ENCODE measurements around the gene BEND3. TPM values are rescaled to one million over a fixed set of nuclear protein-coding genes. Genes with fewer than 3 reads are reported as not detected.

Gene BEND3
- total and polyA plus RNA-seq, 9 of the 15 experiments (the other 6 are each of a cell fraction or from before 2014, with no cell fraction given), result 0.64 to 8.4 (median 3.3) TPM

DNA sequence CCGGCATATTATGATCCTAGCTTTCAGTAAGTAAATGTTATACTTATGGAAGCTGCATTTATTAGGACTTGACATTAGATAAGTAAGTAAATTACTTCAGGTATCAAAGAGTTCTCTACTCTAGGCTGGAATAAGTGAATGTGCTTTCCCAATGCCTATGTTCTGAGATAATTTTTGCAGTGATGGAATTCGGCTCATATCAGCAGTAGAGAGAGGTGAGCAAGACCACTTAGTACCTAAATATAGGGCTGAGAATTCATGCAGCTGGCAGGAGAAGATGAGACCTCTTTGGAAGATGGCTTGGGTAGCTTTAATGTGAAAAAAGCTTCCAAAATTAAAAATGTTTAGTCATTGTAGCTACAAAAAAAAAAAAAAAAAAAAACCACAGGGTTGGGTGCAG lies 13.3 kb upstream of the BEND3 start:
- Histone ChIP-seq H3K27ac (ENCODE audit: extremely low read depth, low read depth, low read length) (no peak overlapping the region), H3K36me3 (ENCODE audit: control insufficient read depth, insufficient read depth, low read length) (no peaks in the 10 kb centered on the region), H3K79me2 (ENCODE audit: control insufficient read depth, insufficient read depth, low read length) (no peaks in the 10 kb centered on the region), H2AFZ (ENCODE audit: low read depth, low read length) (no peak overlapping the region), H3K27me3 (ENCODE audit: control insufficient read depth in 2 of 2, insufficient read depth in 2 of 2, low read length in 2 of 2) (no peaks in the 10 kb centered on the region), H3K4me3 (no peak overlapping the region), H4K20me1 (replicated peaks; ENCODE audit: control insufficient read depth, insufficient read depth, low read length) (no peaks in the 10 kb centered on the region), H3K9me3 (replicated peaks; ENCODE audit: control insufficient read depth, insufficient read depth, low read depth, low read length) (no peaks in the 10 kb centered on the region), H3K4me2 (ENCODE audit: insufficient read depth, low read length) (no peak overlapping the region), H3K9ac (ENCODE audit: insufficient read depth in 1 of 2, low read depth in 2 of 2, low read length in 2 of 2) (no peak overlapping the region), H3K4me1 (replicated peaks in 1 of 2; ENCODE audit: control insufficient read depth in 2 of 2, insufficient read depth in 2 of 2, low read length in 2 of 2) (peaks cover 9 to 10% of the 10 kb centered on the region in 2 experiments; a peak in 4 of 5 replicates), H3K9me1 (ENCODE audit: control insufficient read depth, insufficient read depth, low read length) (no peaks in the 10 kb centered on the region)
- intact Hi-C loops (cut with micrococcal nuclease) (no loop called here), in situ Hi-C loops (cut with MboI) (no loop called here)
- FAIRE-seq, result no peak
- ChIA-PET POLR2A (no interaction called here), CTCF (ENCODE audit: low intra/inter-chr PET ratio) (no interaction called here)
- no peak for DNase-seq (ENCODE audit: extremely low read depth in 1 of 4, low spot score in 3 of 4)
- no peak for ATAC-seq
- no TSS peak for BruUV-seq (replicated peaks)
- TF ChIP-seq ZNF316 (IDR thresholded peaks at IDR 0.05) (0 out of 2 replicates have a peak, but pooled peaks have one; percentile 10), KLF10 (CRISPR knock-in tag; IDR thresholded peaks at IDR 0.05) (no peak)
- 54% methylated on average over 2 of the region's 2 CpGs for WGBS (ENCODE audit: insufficient coverage, low coverage, missing lambda C conversion rate)

DNA sequence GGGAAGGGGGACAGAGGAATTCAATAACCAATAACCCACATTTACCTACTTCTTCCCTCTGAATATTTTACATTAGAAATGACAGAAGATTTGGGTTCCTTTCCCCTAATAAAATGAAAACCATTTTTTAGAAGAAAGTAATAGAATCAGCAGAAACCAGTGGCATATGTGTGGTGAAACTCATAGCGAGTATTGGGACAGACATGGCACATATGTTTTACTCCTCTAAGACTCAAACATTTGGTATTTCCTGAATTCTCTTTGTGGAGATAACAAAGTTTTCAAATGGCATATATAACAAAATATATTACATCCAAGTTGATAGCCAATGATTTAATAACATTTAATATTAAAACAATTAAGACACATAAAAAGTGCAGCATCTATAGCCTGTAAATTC lies 12.9 kb upstream of the BEND3 start:
- Histone ChIP-seq H2AFZ (ENCODE audit: low read depth, low read length) (no peak overlapping the region), H3K4me3 (no peak overlapping the region), H3K36me3 (ENCODE audit: control insufficient read depth, insufficient read depth, low read length) (no peaks in the 10 kb centered on the region), H3K79me2 (ENCODE audit: control insufficient read depth, insufficient read depth, low read length) (no peaks in the 10 kb centered on the region), H4K20me1 (replicated peaks; ENCODE audit: control insufficient read depth, insufficient read depth, low read length) (no peaks in the 10 kb centered on the region), H3K4me2 (ENCODE audit: insufficient read depth, low read length) (no peak overlapping the region), H3K9ac (ENCODE audit: insufficient read depth in 1 of 2, low read depth in 2 of 2, low read length in 2 of 2) (no peak overlapping the region), H3K9me1 (ENCODE audit: control insufficient read depth, insufficient read depth, low read length) (no peaks in the 10 kb centered on the region), H3K27ac (ENCODE audit: extremely low read depth, low read depth, low read length) (no peak overlapping the region), H3K4me1 (replicated peaks in 1 of 2; ENCODE audit: control insufficient read depth in 2 of 2, insufficient read depth in 2 of 2, low read length in 2 of 2) (peaks cover 9 to 10% of the 10 kb centered on the region in 2 experiments; a peak in 4 of 5 replicates), H3K27me3 (ENCODE audit: control insufficient read depth in 2 of 2, insufficient read depth in 2 of 2, low read length in 2 of 2) (no peaks in the 10 kb centered on the region), H3K9me3 (replicated peaks; ENCODE audit: control insufficient read depth, insufficient read depth, low read depth, low read length) (no peaks in the 10 kb centered on the region)
- no peak for DNase-seq (ENCODE audit: extremely low read depth in 1 of 4, low spot score in 3 of 4)
- TF ChIP-seq NCOA6 (IDR thresholded peaks at IDR 0.05) (no peak), SRSF3 (IDR thresholded peaks at IDR 0.05; ENCODE audit: insufficient read depth, low read length) (no peak), JUN (IDR thresholded peaks at IDR 0.05; ENCODE audit: borderline replicate concordance, low read depth, low read length) (no peak), JUN (CRISPR knock-in tag; IDR thresholded peaks at IDR 0.05; ENCODE audit: borderline replicate concordance) (no peak), ZNF644 (tag; IDR thresholded peaks at IDR 0.05; ENCODE audit: low read depth) (no peak), NFE2L1 (tag; IDR thresholded peaks at IDR 0.05; ENCODE audit: borderline replicate concordance, low read depth) (no peak), COPS2 (conservative IDR thresholded peaks at IDR 0.05) (no peak), CBFA2T3 (IDR thresholded peaks at IDR 0.05) (no peak), MAZ (CRISPR knock-in tag; conservative IDR thresholded peaks at IDR 0.05 in 1 of 2, IDR thresholded peaks at IDR 0.05 in 1 of 2) (no peak), CBX2 (IDR thresholded peaks at IDR 0.05; ENCODE audit: insufficient read depth, low read length, poor library complexity, severe bottlenecking) (no peak), HDAC2 (IDR thresholded peaks at IDR 0.05) (no peak), RBM22 (IDR thresholded peaks at IDR 0.05; ENCODE audit: low read depth, low read length, poor library complexity, severe bottlenecking) (no peak), MCM3 (IDR thresholded peaks at IDR 0.05) (no peak), SETDB1 (IDR thresholded peaks at IDR 0.05; ENCODE audit: low read length) (no peak)
- in situ Hi-C loops (cut with MboI) (no loop called here), intact Hi-C loops (cut with micrococcal nuclease) (no loop called here)
- no peak for FAIRE-seq
- WGBS (ENCODE audit: insufficient coverage, low coverage, missing lambda C conversion rate), result 78% methylated on average over 1 of the region's 1 CpG
- CTCF ChIA-PET (ENCODE audit: low intra/inter-chr PET ratio), result no interaction called here
- POLR2A ChIA-PET, result no interaction called here
- no TSS peak for BruUV-seq (replicated peaks)
- ATAC-seq, result no peak
